ENCODE measurements around the gene ECPAS. TPM values are rescaled to one million over a fixed set of nuclear protein-coding genes. Genes with fewer than 3 reads are reported as not detected.

Gene ECPAS
- 10 to 100 TPM; 36.8 to 52.8 (median 41.1) TPM for total RNA-seq
- long read RNA-seq, partial matches to known transcripts = 3 of 4 reads
- long read RNA-seq, other reads (novel, unspliced or antisense) = 1 of 4 reads

GRCh38 chr9:111483858-111484571 is at the start of gene ECPAS:
TSS of gene ECPAS (minus strand) at chr9:111484383. CDS start at chr9:111472918, 11,465 bp downstream.
- ATAC-seq (peak; percentile 78 to 85 (median 82)), DNase-seq (peak; percentile 84 to 88 (median 87))
- TF ChIP-seq CTCF (IDR thresholded peaks at IDR 0.05) = peak in 1 of 4 donors; percentile 13
- TF ChIP-seq POLR2A (IDR thresholded peaks at IDR 0.05) = peak; percentile 78
- Histone ChIP-seq H3K27ac (peak within 1 kb of the TSS; percentile 93 to 98 (median 95)), H3K4me1 (peaks cover 0 to 12% (median 4%) of the 10 kb centered on the region in 4 donors), H3K9me3 (no peaks in the 10 kb centered on the region), H3K4me3 (peak within 1 kb of the TSS; percentile 73 to 86 (median 83)), H3K27me3 (no peaks in the 10 kb centered on the region), H3K36me3 (no peaks in the 10 kb centered on the region)
- WGBS (ENCODE audit: insufficient coverage, low coverage, low lambda C conversion rate, missing lambda C conversion rate) = 0% methylated on average over 8 of the region's 101 CpGs
- intact Hi-C loops (cut with DNase I) = no loop called here

- DNase-seq (no peak), ATAC-seq (no peak)
- Histone ChIP-seq H3K9me3 (peaks cover 0 to 7% (median 0%) of the 10 kb centered on the region in 4 donors), H3K4me3 (no peak overlapping the region), H3K4me1 (no peaks in the 10 kb centered on the region), H3K27me3 (no peaks in the 10 kb centered on the region), H3K36me3 (peaks cover 0 to 2% (median 0%) of the 10 kb centered on the region in 4 donors), H3K27ac (no peak overlapping the region)
- WGBS (ENCODE audit: insufficient coverage, low coverage, low lambda C conversion rate, missing lambda C conversion rate) = 93% methylated on average over 4 of the region's 5 CpGs
- intact Hi-C loops (cut with DNase I) = no loop called here
- no peak for TF ChIP-seq POLR2A (IDR thresholded peaks at IDR 0.05)
Measured at GRCh38 chr9:111533099-111533790, 49.1 kb upstream of the ECPAS start.

GRCh38 chr9:111531716-111532115 is 47.5 kb upstream of the ECPAS start:
- TF ChIP-seq CTCF (IDR thresholded peaks at IDR 0.05) (no peak), POLR2A (IDR thresholded peaks at IDR 0.05) (no peak)
- Histone ChIP-seq H3K36me3 (peaks cover 0 to 2% (median 0%) of the 10 kb centered on the region in 4 donors), H3K27me3 (no peaks in the 10 kb centered on the region), H3K9me3 (no peaks in the 10 kb centered on the region), H3K4me3 (no peak overlapping the region), H3K27ac (no peak overlapping the region), H3K4me1 (no peaks in the 10 kb centered on the region)
- ATAC-seq (no peak), DNase-seq (no peak)
- WGBS (ENCODE audit: insufficient coverage, low coverage, low lambda C conversion rate, missing lambda C conversion rate) = 96% methylated on average over 4 of the region's 4 CpGs
- intact Hi-C loops (cut with DNase I) = no loop called here

- 48% methylated on average over 2 of the region's 2 CpGs for WGBS (ENCODE audit: insufficient coverage, low coverage, low lambda C conversion rate, missing lambda C conversion rate)
- no peak for DNase-seq
Measured at GRCh38 chr9:111529787-111530186, 45.6 kb upstream of the ECPAS start.

More at GRCh38 chr9:111529787-111530186, 45.6 kb upstream of the ECPAS start:
- no peak for ATAC-seq
- H3K9me3 ChIP-seq = no peaks in the 10 kb centered on the region
- TF ChIP-seq POLR2A (IDR thresholded peaks at IDR 0.05) (no peak), CTCF (IDR thresholded peaks at IDR 0.05) (no peak)
- no peak overlapping the region for H3K4me3 ChIP-seq
- intact Hi-C loops (cut with DNase I) = no loop called here
- no peaks in the 10 kb centered on the region for H3K4me1 ChIP-seq
- H3K36me3 ChIP-seq = peaks cover 0 to under 1% (median 0%) of the 10 kb centered on the region in 4 donors
- H3K27me3 ChIP-seq = no peaks in the 10 kb centered on the region
- no peak overlapping the region for H3K27ac ChIP-seq
